WERI-Rb-1 (cell line): ENCODE data around the gene TTC16.

Experiments
- DNase-seq: peaks from one replicate; pipeline ENCODE4 v3.0.0-alpha.2; 2020
- H3K27ac ChIP-seq: fragments of 250-450 bp; sonication (Bioruptor Pico); 2 replicates; pipeline ENCODE4 v1.5.1; 2020; ENCODE audit warnings: mild to moderate bottlenecking, moderate library complexity
- H3K27me3 ChIP-seq: fragments of 250-450 bp; sonication (Bioruptor Pico); 2 replicates; pipeline ENCODE4 v1.5.1; 2021; ENCODE audit warnings: mild to moderate bottlenecking, low read depth, moderate library complexity; ENCODE audit not compliant: insufficient read depth, severe bottlenecking
- H3K36me3 ChIP-seq: fragments of 250-450 bp; sonication (Bioruptor Pico); 2 replicates; pipeline ENCODE4 v1.5.1; 2020; ENCODE audit warnings: mild to moderate bottlenecking, moderate library complexity
- H3K4me3 ChIP-seq: 2 replicates; pipeline ENCODE4 v1.5.1; 2011; ENCODE audit warnings: low read depth, mild to moderate bottlenecking, control low read depth, low read length
- H3K9me3 ChIP-seq: fragments of 250-450 bp; sonication (Bioruptor Pico); 2 replicates; pipeline ENCODE4 v1.5.1; 2021; ENCODE audit warnings: mild to moderate bottlenecking, moderate library complexity; ENCODE audit not compliant: severe bottlenecking
- TF ChIP-seq, protein P1 (sequence below): IDR thresholded peaks from 2 replicates; pipeline ENCODE4 v1.5.1; 2011; ENCODE audit warnings: low read depth, mild to moderate bottlenecking, control low read depth, inconsistent platforms, low read length

The TTC16 gene

DNA sequence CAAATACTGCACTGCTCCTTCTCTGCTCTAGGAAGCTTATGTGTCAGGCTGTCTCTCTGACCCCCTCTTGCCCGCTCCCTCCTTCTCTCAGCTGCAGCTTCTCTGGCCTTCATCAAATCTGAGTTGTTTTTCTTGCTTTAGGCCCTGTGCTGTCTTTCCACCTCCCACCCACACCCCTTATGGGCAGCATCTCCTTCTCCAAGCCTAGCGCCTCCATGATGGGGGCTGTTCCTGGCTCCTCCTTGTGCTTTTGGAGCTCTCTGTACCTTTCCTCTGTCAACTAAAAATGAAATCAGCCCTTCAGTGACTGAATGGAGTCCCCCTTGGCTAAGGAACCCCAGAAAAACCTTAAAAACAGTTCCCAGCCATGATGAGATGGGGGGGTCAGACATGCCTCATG is 15.7 kb upstream of the TTC16 start:
- Histone ChIP-seq H3K27me3 (no peaks in the 10 kb centered on the region), H3K4me3 (no peak overlapping the region), H3K27ac (no peak overlapping the region), H3K9me3 (no peaks in the 10 kb centered on the region), H3K36me3 (no peaks in the 10 kb centered on the region)
- TF ChIP-seq, protein P1, sequence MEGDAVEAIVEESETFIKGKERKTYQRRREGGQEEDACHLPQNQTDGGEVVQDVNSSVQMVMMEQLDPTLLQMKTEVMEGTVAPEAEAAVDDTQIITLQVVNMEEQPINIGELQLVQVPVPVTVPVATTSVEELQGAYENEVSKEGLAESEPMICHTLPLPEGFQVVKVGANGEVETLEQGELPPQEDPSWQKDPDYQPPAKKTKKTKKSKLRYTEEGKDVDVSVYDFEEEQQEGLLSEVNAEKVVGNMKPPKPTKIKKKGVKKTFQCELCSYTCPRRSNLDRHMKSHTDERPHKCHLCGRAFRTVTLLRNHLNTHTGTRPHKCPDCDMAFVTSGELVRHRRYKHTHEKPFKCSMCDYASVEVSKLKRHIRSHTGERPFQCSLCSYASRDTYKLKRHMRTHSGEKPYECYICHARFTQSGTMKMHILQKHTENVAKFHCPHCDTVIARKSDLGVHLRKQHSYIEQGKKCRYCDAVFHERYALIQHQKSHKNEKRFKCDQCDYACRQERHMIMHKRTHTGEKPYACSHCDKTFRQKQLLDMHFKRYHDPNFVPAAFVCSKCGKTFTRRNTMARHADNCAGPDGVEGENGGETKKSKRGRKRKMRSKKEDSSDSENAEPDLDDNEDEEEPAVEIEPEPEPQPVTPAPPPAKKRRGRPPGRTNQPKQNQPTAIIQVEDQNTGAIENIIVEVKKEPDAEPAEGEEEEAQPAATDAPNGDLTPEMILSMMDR: no peak
- no peak for DNase-seq

DNA sequence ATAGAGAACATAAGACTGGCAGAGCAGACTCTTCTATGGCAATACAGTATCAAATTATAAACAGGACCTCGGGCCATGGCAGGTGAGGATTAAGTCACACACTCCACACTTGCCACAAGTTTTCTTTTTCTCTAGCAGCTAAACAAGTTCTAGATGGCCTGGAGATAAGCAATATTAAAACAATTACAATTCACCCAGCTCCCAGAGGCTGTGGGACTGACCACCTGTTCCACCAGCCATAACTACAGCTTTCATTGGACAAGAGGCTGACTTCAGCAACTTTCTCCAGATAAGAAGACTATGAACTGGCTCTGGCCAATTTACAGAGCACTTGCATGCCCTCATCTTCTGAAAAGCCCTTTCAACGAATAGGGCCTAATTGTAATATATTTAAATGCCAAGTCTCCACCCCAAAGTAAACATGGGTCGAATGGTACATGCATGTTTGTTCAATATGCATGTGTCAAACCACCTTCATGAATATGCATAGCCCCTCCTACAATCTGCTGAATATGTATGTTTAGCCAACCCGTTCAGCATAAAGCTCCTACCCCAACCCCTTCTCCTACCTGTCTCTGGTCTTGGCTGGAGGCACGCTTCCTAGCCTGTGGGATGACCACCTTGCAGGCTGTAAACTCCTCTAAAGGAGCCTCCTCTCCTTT is 15.2 kb upstream of the TTC16 start:
- H3K36me3 ChIP-seq: no peaks in the 10 kb centered on the region
- H3K27ac ChIP-seq: no peak overlapping the region
- H3K9me3 ChIP-seq: no peaks in the 10 kb centered on the region
- TF ChIP-seq, protein P1: no peak
- H3K4me3 ChIP-seq: no peak overlapping the region
- no peaks in the 10 kb centered on the region for H3K27me3 ChIP-seq
- no peak for DNase-seq

DNA sequence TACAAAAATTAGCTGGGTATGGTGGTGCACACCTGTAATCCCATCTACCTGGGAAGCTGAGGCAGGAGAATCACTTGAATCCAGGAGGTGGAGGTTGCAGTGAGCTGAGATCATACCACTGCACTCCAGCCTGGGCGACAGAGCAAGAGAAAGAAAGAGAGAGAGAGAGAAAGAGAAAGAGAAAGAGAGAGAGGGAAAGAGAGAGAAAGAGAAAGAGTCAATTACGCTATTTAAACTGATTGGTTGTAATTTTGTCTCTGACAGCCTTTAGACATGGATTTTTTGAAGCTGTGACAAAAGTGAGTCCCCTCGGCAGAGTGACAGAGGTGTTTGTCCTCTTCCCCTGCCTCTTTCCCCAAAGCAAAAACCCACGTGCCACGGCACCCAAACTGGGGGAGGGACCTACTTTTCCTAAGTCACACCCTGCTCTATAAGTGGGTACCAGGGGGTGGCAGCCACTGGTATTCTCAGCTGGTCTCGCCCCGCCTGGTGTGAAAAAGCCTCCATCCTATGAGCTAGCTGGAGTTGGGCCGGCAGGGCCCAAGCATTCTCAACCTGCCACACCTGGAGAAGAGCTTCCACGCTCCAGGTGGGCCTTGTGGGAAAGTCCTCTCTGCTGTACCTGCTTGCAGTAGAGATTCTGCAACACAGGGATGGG is 12.5 kb upstream of the TTC16 start:
- Histone ChIP-seq H3K4me3 (no peak overlapping the region), H3K36me3 (no peaks in the 10 kb centered on the region), H3K27me3 (no peaks in the 10 kb centered on the region), H3K27ac (no peak overlapping the region), H3K9me3 (peaks cover 4% of the 10 kb centered on the region)
- TF ChIP-seq, protein P1: no peak
- DNase-seq: no peak

DNA sequence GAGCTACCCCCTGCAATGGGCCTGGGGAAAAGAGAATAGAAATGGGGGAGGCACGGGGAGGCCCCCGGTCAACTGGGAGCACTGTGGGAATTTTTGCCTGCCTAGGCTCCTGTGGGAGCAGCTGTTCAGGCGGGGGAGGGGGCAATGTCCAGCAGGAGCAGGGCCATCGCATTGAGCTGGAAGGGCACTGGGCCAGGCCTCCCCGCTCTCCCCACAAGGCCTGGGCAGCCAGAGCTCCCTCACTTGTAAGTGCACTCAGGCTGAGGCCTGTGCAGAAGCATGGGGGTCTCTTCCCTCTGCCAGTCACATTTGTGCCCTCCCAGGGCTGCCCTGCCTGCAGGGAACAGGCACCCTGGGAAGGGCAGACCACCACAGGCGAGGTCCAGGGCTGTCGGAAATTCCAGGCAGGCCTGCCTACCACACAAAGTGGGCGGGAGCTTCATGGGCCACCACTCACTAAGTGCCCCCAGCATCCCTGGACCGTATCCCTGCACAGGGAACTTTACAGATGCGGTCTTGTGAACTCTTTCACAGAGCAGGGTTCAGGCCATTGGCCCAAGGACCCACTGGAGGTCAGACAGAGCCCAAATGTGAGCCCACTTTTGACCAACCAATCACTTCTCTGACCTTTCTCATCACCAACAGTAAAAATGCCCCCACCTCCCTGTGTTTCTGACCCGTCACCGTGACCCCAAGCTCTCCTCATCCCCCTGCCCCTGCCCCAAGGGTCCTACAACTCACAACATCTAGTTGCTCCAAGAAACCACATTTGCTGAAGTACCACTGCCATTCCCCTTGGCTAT is 10.1 kb upstream of the TTC16 start:
- H3K27ac ChIP-seq: peak overlapping the region; percentile 44
- no peaks in the 10 kb centered on the region for H3K36me3 ChIP-seq
- H3K4me3 ChIP-seq: no peak overlapping the region
- H3K9me3 ChIP-seq: peaks cover 4% of the 10 kb centered on the region
- TF ChIP-seq, protein P1: no peak
- no peaks in the 10 kb centered on the region for H3K27me3 ChIP-seq
- DNase-seq: peak; percentile 77

DNA sequence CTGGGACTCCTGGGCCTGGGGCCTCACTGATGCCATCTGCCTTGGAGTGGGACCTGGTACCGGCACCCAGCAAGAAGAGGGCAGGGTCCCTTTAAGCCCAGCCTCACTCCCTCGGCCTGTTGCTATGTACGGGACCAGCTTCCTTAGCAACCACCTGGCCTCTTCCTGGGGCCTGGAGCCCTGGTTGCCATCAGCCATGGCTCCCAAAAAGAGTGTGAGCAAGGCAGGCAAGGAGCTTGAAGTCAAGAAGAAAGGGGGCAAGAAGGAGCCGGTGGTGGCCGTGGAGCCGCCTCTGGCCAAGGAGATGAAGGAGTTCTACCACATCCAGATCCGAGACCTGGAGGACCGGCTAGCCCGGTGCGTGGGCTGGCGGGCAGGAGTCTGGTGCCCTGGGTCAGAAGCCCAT is 9.0 kb upstream of the TTC16 start, which contains the start of gene CFAP157:
CFAP157 (plus strand) TSS at position 153 of the 406 bp plus-strand sequence; CDS start at position 197, 44 bp downstream.
- DNase-seq: no peak
- TF ChIP-seq, protein P1: no peak
- peaks cover 4% of the 10 kb centered on the region for H3K9me3 ChIP-seq
- H3K27me3 ChIP-seq: no peaks in the 10 kb centered on the region
- no peak within 1 kb of the TSS; the same call in 1 of the 2 replicates for H3K27ac ChIP-seq
- H3K36me3 ChIP-seq: no peaks in the 10 kb centered on the region
- no peak within 1 kb of the TSS for H3K4me3 ChIP-seq
